Omental fat pad (tissue), 4 donors: ENCODE data around the gene PCAT7. TPM values are rescaled to one million over a fixed set of nuclear protein-coding genes. Genes with fewer than 3 reads are reported as not detected.
"Not testable (repeated sequence)": the region's sequence is repeated elsewhere in the genome, so short reads cannot be mapped to it uniquely, and the experiment has no call there.

Source experiments
- ATAC-seq: fragments of 150-250 bp; one replicate; pipeline ENCODE4 v1.9.1; 2016; ENCODE audit warnings: mild to moderate bottlenecking, moderate library complexity; ENCODE audit not compliant: low FRiP score
- DNase-seq: peaks from one replicate; pipeline ENCODE4 v3.0.0-alpha.2; 2019; ENCODE audit warnings: low spot score
- CTCF ChIP-seq, 3 donors: fragments of 450-650 bp; IDR thresholded peaks; one replicate each; pipeline ENCODE4 v1.5.1; 2016 to 2017; ENCODE audit warnings: antibody characterized with exemption in 3 of 3, mild to moderate bottlenecking in 3 of 3, moderate library complexity in 2 of 3
- total RNA-seq, 4 donors: library from RNA; depleted of rRNA; stranded (reverse); fragments of >200 nt; gene quantifications; one replicate each; pipeline ENCODE4 v1.1.0, GENCODE V29; 2016

PCAT7 gene
- total RNA-seq, 4 donors from 2014 or later = not detected

GRCh38 chr9:94591876-94592275, 37.0 kb downstream of the PCAT7 start:
- no peak for TF ChIP-seq CTCF (IDR thresholded peaks at IDR 0.05)
- DNase-seq (no peak), ATAC-seq (no peak)

- DNase-seq, ATAC-seq: not testable (repeated sequence)
These were observed 37.8 kb downstream of the PCAT7 start for GRCh38 chr9:94592683-94593082.

- DNase-seq = no peak
- no peak for TF ChIP-seq CTCF (IDR thresholded peaks at IDR 0.05)
- no peak for ATAC-seq
These were observed 38.8 kb downstream of the PCAT7 start, which contains the start of gene FBP2 for GRCh38 chr9:94593459-94594345. TSS of gene FBP2 (minus strand) at chr9:94593824. CDS start at chr9:94593726, 98 bp downstream.

- ATAC-seq (no peak), DNase-seq (no peak)
- TF ChIP-seq CTCF (IDR thresholded peaks at IDR 0.05) = no peak
These were observed 44.2 kb downstream of the PCAT7 start for GRCh38 chr9:94599102-94599501.

- ATAC-seq = no peak
- DNase-seq = no peak
- no peak for TF ChIP-seq CTCF (IDR thresholded peaks at IDR 0.05)
These were observed 45.4 kb downstream of the PCAT7 start for GRCh38 chr9:94600258-94600657.

GRCh38 chr9:94600715-94601114, 45.8 kb downstream of the PCAT7 start:
- no peak for ATAC-seq
- no peak for TF ChIP-seq CTCF (IDR thresholded peaks at IDR 0.05)
- DNase-seq = no peak

GRCh38 chr9:94602666-94603065, 47.8 kb downstream of the PCAT7 start:
- ATAC-seq (no peak), DNase-seq (no peak)
- TF ChIP-seq CTCF (IDR thresholded peaks at IDR 0.05) = no peak
